ENCODE measurements around the gene NDEL1.

The NDEL1 gene

DNA sequence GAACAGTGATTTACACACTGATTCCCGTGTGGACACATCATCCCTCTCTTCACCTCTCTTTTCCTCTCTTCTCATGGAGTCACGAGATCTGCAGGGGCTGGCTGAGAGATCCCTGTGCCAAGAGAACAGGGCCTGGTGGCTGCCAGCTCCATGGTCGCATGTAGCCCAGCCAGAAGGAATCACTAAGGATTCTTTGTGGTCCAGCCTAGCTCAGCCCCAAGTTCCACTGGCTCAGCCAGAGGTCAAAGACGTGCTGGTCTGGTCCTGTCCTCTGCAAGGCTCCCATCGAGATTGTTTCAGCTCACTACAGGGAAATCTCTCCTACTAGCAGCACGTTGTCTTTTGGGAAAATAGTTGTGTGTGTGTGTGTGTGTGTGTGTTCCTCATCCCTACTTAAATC is 66.4 kb downstream of the NDEL1 start:
- H3K36me3 ChIP-seq (ENCODE audit: control insufficient read depth, low read length), result peaks cover 27% of the 10 kb centered on the region
- no peaks in the 10 kb centered on the region for H3F3A ChIP-seq (ENCODE audit: control insufficient read depth, insufficient read depth)
- H3K4me3 ChIP-seq (ENCODE audit: low read length), result no peak overlapping the region
- no peaks in the 10 kb centered on the region for H3K9me3 ChIP-seq (ENCODE audit: control insufficient read depth, insufficient read depth, low read length)
- H3K79me2 ChIP-seq (ENCODE audit: control insufficient read depth, low read length), result no peaks in the 10 kb centered on the region
- TF ChIP-seq, protein P1, sequence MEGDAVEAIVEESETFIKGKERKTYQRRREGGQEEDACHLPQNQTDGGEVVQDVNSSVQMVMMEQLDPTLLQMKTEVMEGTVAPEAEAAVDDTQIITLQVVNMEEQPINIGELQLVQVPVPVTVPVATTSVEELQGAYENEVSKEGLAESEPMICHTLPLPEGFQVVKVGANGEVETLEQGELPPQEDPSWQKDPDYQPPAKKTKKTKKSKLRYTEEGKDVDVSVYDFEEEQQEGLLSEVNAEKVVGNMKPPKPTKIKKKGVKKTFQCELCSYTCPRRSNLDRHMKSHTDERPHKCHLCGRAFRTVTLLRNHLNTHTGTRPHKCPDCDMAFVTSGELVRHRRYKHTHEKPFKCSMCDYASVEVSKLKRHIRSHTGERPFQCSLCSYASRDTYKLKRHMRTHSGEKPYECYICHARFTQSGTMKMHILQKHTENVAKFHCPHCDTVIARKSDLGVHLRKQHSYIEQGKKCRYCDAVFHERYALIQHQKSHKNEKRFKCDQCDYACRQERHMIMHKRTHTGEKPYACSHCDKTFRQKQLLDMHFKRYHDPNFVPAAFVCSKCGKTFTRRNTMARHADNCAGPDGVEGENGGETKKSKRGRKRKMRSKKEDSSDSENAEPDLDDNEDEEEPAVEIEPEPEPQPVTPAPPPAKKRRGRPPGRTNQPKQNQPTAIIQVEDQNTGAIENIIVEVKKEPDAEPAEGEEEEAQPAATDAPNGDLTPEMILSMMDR (IDR thresholded peaks at IDR 0.05; ENCODE audit: low read depth, low read length, poor library complexity, severe bottlenecking), result no peak
- no peak for TF ChIP-seq EZH2phosphoT487 (IDR thresholded peaks at IDR 0.05; ENCODE audit: borderline replicate concordance, low read length)
- no peaks in the 10 kb centered on the region for H4K20me1 ChIP-seq (ENCODE audit: control insufficient read depth, insufficient read depth, low read depth, low read length)
- no peak overlapping the region for H3K27ac ChIP-seq (ENCODE audit: low read depth, low read length)
- no peaks in the 10 kb centered on the region for H3K9me2 ChIP-seq (replicated peaks; ENCODE audit: control insufficient read depth, low read length)
- no peak overlapping the region for H3K4me2 ChIP-seq (ENCODE audit: low read length)
- no peaks in the 10 kb centered on the region for H3K27me3 ChIP-seq (ENCODE audit: control insufficient read depth, low read length)
- no peaks in the 10 kb centered on the region for H3K4me1 ChIP-seq (ENCODE audit: control insufficient read depth, low read length)

DNA sequence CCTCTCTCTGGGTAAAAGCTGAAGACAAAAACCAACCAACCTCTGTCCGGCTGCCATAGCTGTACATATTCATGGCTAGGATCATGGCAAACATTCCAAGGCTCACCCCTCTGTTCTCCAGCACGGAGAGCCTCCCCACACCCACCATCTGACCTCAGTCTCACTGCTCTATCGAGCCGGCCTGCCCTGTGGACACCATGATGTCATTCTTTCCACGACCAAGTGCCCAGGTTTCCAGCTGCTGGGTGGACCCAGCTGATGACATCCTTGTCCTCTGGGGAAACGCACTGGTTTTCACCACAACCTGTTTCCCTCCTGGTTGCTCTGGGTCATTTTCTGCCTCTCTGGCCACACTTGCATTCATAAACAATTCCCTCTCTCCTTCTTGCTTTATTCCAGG is 67.7 kb downstream of the NDEL1 start:
- Histone ChIP-seq H3K27me3 (ENCODE audit: control insufficient read depth, low read length) (no peaks in the 10 kb centered on the region), H3K4me3 (ENCODE audit: low read length) (no peak overlapping the region), H3F3A (ENCODE audit: control insufficient read depth, insufficient read depth) (no peaks in the 10 kb centered on the region), H3K27ac (ENCODE audit: low read depth, low read length) (no peak overlapping the region), H3K79me2 (ENCODE audit: control insufficient read depth, low read length) (no peaks in the 10 kb centered on the region), H3K4me1 (ENCODE audit: control insufficient read depth, low read length) (no peaks in the 10 kb centered on the region), H3K9me2 (replicated peaks; ENCODE audit: control insufficient read depth, low read length) (no peaks in the 10 kb centered on the region), H3K4me2 (ENCODE audit: low read length) (no peak overlapping the region), H3K36me3 (ENCODE audit: control insufficient read depth, low read length) (peaks cover 25% of the 10 kb centered on the region), H3K9me3 (ENCODE audit: control insufficient read depth, insufficient read depth, low read length) (no peaks in the 10 kb centered on the region), H4K20me1 (ENCODE audit: control insufficient read depth, insufficient read depth, low read depth, low read length) (no peaks in the 10 kb centered on the region)
- TF ChIP-seq EZH2phosphoT487 (IDR thresholded peaks at IDR 0.05; ENCODE audit: borderline replicate concordance, low read length), result no peak
- TF ChIP-seq, protein P1 (IDR thresholded peaks at IDR 0.05; ENCODE audit: low read depth, low read length, poor library complexity, severe bottlenecking), result no peak

DNA sequence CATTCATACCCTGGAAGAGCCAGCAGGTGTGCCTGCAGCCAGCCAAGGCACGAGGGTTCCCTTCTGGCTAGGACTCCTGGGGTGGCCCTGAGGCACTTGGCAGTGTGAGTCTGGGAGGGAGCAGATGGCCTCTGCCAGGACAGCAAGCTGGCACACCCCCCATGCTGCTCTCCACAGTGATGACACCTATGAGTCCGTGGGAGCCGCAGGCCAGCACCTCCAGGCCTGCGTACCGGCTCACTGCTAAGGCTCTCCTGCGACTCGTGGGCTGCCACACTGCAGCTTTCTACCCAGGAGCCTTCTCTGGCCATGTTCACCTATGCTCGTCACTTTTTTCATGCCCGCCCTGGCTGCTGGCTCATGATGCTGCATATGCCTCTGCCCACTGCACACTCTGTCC is 68.1 kb downstream of the NDEL1 start:
- no peaks in the 10 kb centered on the region for H3K79me2 ChIP-seq (ENCODE audit: control insufficient read depth, low read length)
- H3K4me1 ChIP-seq (ENCODE audit: control insufficient read depth, low read length), result no peaks in the 10 kb centered on the region
- TF ChIP-seq EZH2phosphoT487 (IDR thresholded peaks at IDR 0.05; ENCODE audit: borderline replicate concordance, low read length), result no peak
- TF ChIP-seq, protein P1 (IDR thresholded peaks at IDR 0.05; ENCODE audit: low read depth, low read length, poor library complexity, severe bottlenecking), result no peak

More for the DNA sequence above, 68.1 kb downstream of the NDEL1 start:
- H3K4me2 ChIP-seq (ENCODE audit: low read length), result no peak overlapping the region
- no peak overlapping the region for H3K27ac ChIP-seq (ENCODE audit: low read depth, low read length)
- no peaks in the 10 kb centered on the region for H3K27me3 ChIP-seq (ENCODE audit: control insufficient read depth, low read length)
- H3K4me3 ChIP-seq (ENCODE audit: low read length), result no peak overlapping the region
- H3K36me3 ChIP-seq (ENCODE audit: control insufficient read depth, low read length), result peaks cover 28% of the 10 kb centered on the region
- no peaks in the 10 kb centered on the region for H3K9me2 ChIP-seq (replicated peaks; ENCODE audit: control insufficient read depth, low read length)
- H4K20me1 ChIP-seq (ENCODE audit: control insufficient read depth, insufficient read depth, low read depth, low read length), result no peaks in the 10 kb centered on the region
- H3F3A ChIP-seq (ENCODE audit: control insufficient read depth, insufficient read depth), result no peaks in the 10 kb centered on the region
- H3K9me3 ChIP-seq (ENCODE audit: control insufficient read depth, insufficient read depth, low read length), result no peaks in the 10 kb centered on the region

All from DOHH2 (cell line).